ENCODE data around the gene SANBR. TPM values are rescaled to one million over a fixed set of nuclear protein-coding genes. Genes with fewer than 3 reads are reported as not detected.

The SANBR gene
- total RNA-seq, 1 donor from 2014 or later: 11.3 TPM

DNA sequence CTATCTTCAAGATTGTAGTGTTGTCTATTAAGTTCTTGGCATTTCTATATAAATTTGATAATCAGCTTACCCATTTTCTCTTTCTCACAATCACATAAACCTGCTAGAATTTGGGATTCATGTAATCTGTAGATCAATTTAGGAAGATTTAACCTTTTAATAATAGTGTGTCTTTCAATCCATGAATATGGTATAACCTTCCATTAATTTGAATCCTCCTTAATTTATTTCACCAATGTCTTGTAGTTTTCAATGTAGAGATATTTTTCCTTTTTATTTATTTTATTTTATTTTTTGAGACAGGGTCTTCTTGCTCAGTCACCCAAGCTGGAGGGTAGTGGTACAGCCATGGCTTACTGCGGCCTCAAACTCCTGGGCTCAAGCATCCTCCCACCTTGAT is 20.2 kb downstream of the SANBR start:
- Mint-ChIP-seq H3K27ac (ENCODE audit: unreplicated experiment) (no peak overlapping the region), H3K4me3 (ENCODE audit: unreplicated experiment) (no peak overlapping the region), H3K4me1 (ENCODE audit: unreplicated experiment) (no peaks in the 10 kb centered on the region), H3K27me3 (ENCODE audit: unreplicated experiment) (no peaks in the 10 kb centered on the region), H3K9me3 (ENCODE audit: unreplicated experiment) (no peaks in the 10 kb centered on the region), H3K36me3 (ENCODE audit: unreplicated experiment) (peaks cover 19% of the 10 kb centered on the region)
- TF ChIP-seq CTCF (IDR thresholded peaks at IDR 0.05): no peak
- no peak for DNase-seq (ENCODE audit: extremely low spot score, unreplicated experiment)

- Mint-ChIP-seq H3K36me3 (ENCODE audit: unreplicated experiment) (peaks cover 14% of the 10 kb centered on the region), H3K27ac (ENCODE audit: unreplicated experiment) (no peak overlapping the region), H3K27me3 (ENCODE audit: unreplicated experiment) (no peaks in the 10 kb centered on the region), H3K4me3 (ENCODE audit: unreplicated experiment) (no peak overlapping the region), H3K9me3 (ENCODE audit: unreplicated experiment) (no peaks in the 10 kb centered on the region), H3K4me1 (ENCODE audit: unreplicated experiment) (no peaks in the 10 kb centered on the region)
- TF ChIP-seq CTCF (IDR thresholded peaks at IDR 0.05): no peak
- no peak for DNase-seq (ENCODE audit: extremely low spot score, unreplicated experiment)
These were observed 24.1 kb downstream of the SANBR start for GRCh38 chr2:61089797-61090196.

- DNase-seq (ENCODE audit: extremely low spot score, unreplicated experiment): no peak
- H3K4me1 Mint-ChIP-seq (ENCODE audit: unreplicated experiment): no peaks in the 10 kb centered on the region
- H3K4me3 Mint-ChIP-seq (ENCODE audit: unreplicated experiment): no peak overlapping the region
- H3K36me3 Mint-ChIP-seq (ENCODE audit: unreplicated experiment): peaks cover 8% of the 10 kb centered on the region
- no peak for TF ChIP-seq CTCF (IDR thresholded peaks at IDR 0.05)
- H3K27ac Mint-ChIP-seq (ENCODE audit: unreplicated experiment): no peak overlapping the region
- H3K9me3 Mint-ChIP-seq (ENCODE audit: unreplicated experiment): no peaks in the 10 kb centered on the region
- H3K27me3 Mint-ChIP-seq (ENCODE audit: unreplicated experiment): no peaks in the 10 kb centered on the region
These were observed 24.8 kb downstream of the SANBR start for GRCh38 chr2:61090386-61090921.

DNA sequence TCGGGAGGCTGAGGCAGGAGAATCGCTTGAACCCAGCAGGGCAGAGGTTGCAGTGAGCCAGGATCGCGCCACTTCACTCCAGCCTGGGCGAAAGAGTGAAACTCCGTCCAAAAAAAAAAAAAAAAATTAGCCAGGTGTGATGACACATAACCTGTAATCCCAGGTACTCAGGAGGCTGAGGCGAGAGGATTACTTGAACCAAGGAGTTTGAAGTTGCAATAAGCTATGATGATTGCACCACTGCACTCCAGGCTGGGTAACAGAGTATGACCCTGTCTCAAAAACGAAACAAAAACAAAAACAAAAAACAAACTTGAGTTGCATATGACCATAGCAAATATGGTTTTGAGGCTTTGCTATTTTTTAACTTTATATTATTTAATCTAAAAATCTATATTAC is 25.8 kb downstream of the SANBR start:
- Mint-ChIP-seq H3K4me1 (ENCODE audit: unreplicated experiment) (no peaks in the 10 kb centered on the region), H3K27me3 (ENCODE audit: unreplicated experiment) (no peaks in the 10 kb centered on the region), H3K9me3 (ENCODE audit: unreplicated experiment) (no peaks in the 10 kb centered on the region), H3K27ac (ENCODE audit: unreplicated experiment) (no peak overlapping the region), H3K4me3 (ENCODE audit: unreplicated experiment) (no peak overlapping the region), H3K36me3 (ENCODE audit: unreplicated experiment) (peaks cover 8% of the 10 kb centered on the region)
- TF ChIP-seq CTCF (IDR thresholded peaks at IDR 0.05): no peak
- no peak for DNase-seq (ENCODE audit: extremely low spot score, unreplicated experiment)

GRCh38 chr2:61096438-61096837 is 30.8 kb downstream of the SANBR start:
- no peaks in the 10 kb centered on the region for H3K4me1 Mint-ChIP-seq (ENCODE audit: unreplicated experiment)
- H3K27ac Mint-ChIP-seq (ENCODE audit: unreplicated experiment): no peak overlapping the region
- no peak for DNase-seq (ENCODE audit: extremely low spot score, unreplicated experiment)
- no peaks in the 10 kb centered on the region for H3K9me3 Mint-ChIP-seq (ENCODE audit: unreplicated experiment)
- TF ChIP-seq CTCF (IDR thresholded peaks at IDR 0.05): no peak
- no peaks in the 10 kb centered on the region for H3K27me3 Mint-ChIP-seq (ENCODE audit: unreplicated experiment)
- H3K4me3 Mint-ChIP-seq (ENCODE audit: unreplicated experiment): no peak overlapping the region
- H3K36me3 Mint-ChIP-seq (ENCODE audit: unreplicated experiment): peaks cover 3% of the 10 kb centered on the region
